GM12875 (cell line): ENCODE measurements around the gene DEXI.

Source experiments
- H3K4me3 ChIP-seq: one replicate; pipeline ENCODE4 v1.5.1; 2011; ENCODE audit warnings: low read depth, low read length, control low read depth
- CTCF ChIP-seq: IDR thresholded peaks from 2 replicates; pipeline ENCODE4 v1.5.1; 2011; ENCODE audit warnings: low read depth, mild to moderate bottlenecking, control low read depth, inconsistent platforms, low read length, moderate library complexity, borderline replicate concordance; ENCODE audit not compliant: insufficient read depth

The DEXI gene

GRCh38 chr16:10947211-10947787 is 5.0 kb upstream of the DEXI start:
- TF ChIP-seq CTCF = no peak
- no peak overlapping the region for H3K4me3 ChIP-seq

GRCh38 chr16:10946308-10946707 is 4.0 kb upstream of the DEXI start:
- no peak for TF ChIP-seq CTCF
- H3K4me3 ChIP-seq = no peak overlapping the region

- no peak for TF ChIP-seq CTCF
- peak overlapping the region; percentile 80 for H3K4me3 ChIP-seq
Measured at GRCh38 chr16:10945065-10945787, 3.0 kb upstream of the DEXI start.

GRCh38 chr16:10944249-10945064 is 2.2 kb upstream of the DEXI start, which contains the start of gene CLEC16A:
TSS of gene CLEC16A (plus strand) at chr16:10944564. CDS start at chr16:10944718, 154 bp downstream.
- peak within 1 kb of the TSS; percentile 80 for H3K4me3 ChIP-seq
- no peak for TF ChIP-seq CTCF

GRCh38 chr16:10943064-10943353 is 741 bp upstream of the DEXI start:
- TF ChIP-seq CTCF = no peak
- no peak overlapping the region for H3K4me3 ChIP-seq

- peak overlapping the region; percentile 63 for H3K4me3 ChIP-seq
Measured at GRCh38 chr16:10941935-10942351, 325 bp downstream of the DEXI start.

- H3K4me3 ChIP-seq = peak overlapping the region; percentile 63
- no peak for TF ChIP-seq CTCF
Measured at GRCh38 chr16:10941127-10941933, 938 bp downstream of the DEXI start.
